Urothelium cell line (cell line): ENCODE measurements around the gene ERFL.

Experiments used
- DNase-seq: peaks from one replicate; pipeline ENCODE4 v3.0.0; 2011; ENCODE audit warnings: low spot score, mixed read lengths
- FAIRE-seq: peaks from 2 replicates; lab custom pipeline; 2011; peaks lifted over from hg19 to GRCh38; lab: Jason Lieb, UNC

Gene ERFL

GRCh38 chr19:41901707-41902360 lies 26.4 kb downstream of the ERFL start:
- FAIRE-seq: no peak
- DNase-seq: no peak

GRCh38 chr19:41898235-41898634 lies 30.0 kb downstream of the ERFL start:
- no peak for FAIRE-seq
- DNase-seq: no peak

GRCh38 chr19:41897820-41898219 lies 30.4 kb downstream of the ERFL start:
- DNase-seq: no peak
- FAIRE-seq: no peak

- FAIRE-seq (no peak), DNase-seq (no peak)
Observed at GRCh38 chr19:41897181-41897580, 31.1 kb downstream of the ERFL start.

- DNase-seq: no peak
- no peak for FAIRE-seq
Observed at GRCh38 chr19:41896581-41896942, 31.7 kb downstream of the ERFL start.

- DNase-seq (no peak), FAIRE-seq (no peak)
Observed at GRCh38 chr19:41895745-41896580, 32.3 kb downstream of the ERFL start.

- FAIRE-seq (no peak), DNase-seq (no peak)
Observed at GRCh38 chr19:41894350-41894749, 33.9 kb downstream of the ERFL start.

- FAIRE-seq (no peak), DNase-seq (no peak)
Observed at GRCh38 chr19:41893899-41894298, 34.4 kb downstream of the ERFL start.

GRCh38 chr19:41892173-41892902 lies 35.9 kb downstream of the ERFL start:
- no peak for FAIRE-seq
- no peak for DNase-seq

GRCh38 chr19:41890936-41891335 lies 37.3 kb downstream of the ERFL start:
- DNase-seq (no peak), FAIRE-seq (no peak)

GRCh38 chr19:41889896-41890295 lies 38.4 kb downstream of the ERFL start:
- DNase-seq: no peak
- FAIRE-seq: no peak

- DNase-seq (no peak), FAIRE-seq (no peak)
Observed at GRCh38 chr19:41888926-41889325, 39.3 kb downstream of the ERFL start.

GRCh38 chr19:41887711-41888382 lies 40.4 kb downstream of the ERFL start:
- FAIRE-seq: peak; percentile 37

GRCh38 chr19:41886761-41887710 lies 41.2 kb downstream of the ERFL start:
- DNase-seq: no peak
- FAIRE-seq: no peak

More at GRCh38 chr19:41887711-41888382, 40.4 kb downstream of the ERFL start:
- DNase-seq: peak; percentile 94

GRCh38 chr19:41883821-41884733 lies 44.2 kb downstream of the ERFL start:
- peak; percentile 90 for FAIRE-seq
- DNase-seq: peak; percentile 97

GRCh38 chr19:41883463-41883820 lies 44.8 kb downstream of the ERFL start:
- no peak for DNase-seq
- FAIRE-seq: no peak

- DNase-seq (peak; percentile 47), FAIRE-seq (no peak)
Observed at GRCh38 chr19:41882568-41883462, 45.4 kb downstream of the ERFL start, which contains the start of gene ARHGEF1. Gene ARHGEF1 (plus strand): TSS chr19:41883184. CDS start chr19:41888083, 4,899 bp downstream.

- FAIRE-seq: no peak
- DNase-seq: no peak
Observed at GRCh38 chr19:41880329-41880708, 47.9 kb downstream of the ERFL start.
